ENCODE data around the gene PTPRD. TPM values are rescaled to one million over a fixed set of nuclear protein-coding genes. Genes with fewer than 3 reads are reported as not detected.

PTPRD gene
- total and polyA plus RNA-seq, 2 experiments from 2014 or later: 11.5 to 58.0 TPM

DNA sequence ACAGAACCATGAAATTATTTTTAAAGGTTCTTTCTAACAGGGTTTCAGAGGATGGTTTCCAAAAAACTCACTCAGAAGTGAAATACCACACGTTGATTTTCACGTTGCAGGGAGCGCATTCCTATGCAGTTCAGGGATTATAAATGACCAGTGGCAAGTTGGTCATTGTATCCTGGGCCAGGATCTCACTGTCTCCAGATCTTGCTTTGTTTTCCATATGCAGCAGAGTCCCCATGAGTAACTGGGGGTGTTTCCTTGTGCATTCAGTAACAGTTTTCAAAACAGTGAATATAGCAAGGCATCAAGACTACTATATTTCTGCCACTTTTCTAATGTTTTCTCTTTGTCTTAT is 1748.3 kb downstream of the PTPRD start:
- Histone ChIP-seq H3K4me1 (ENCODE audit: insufficient read depth) (0 out of 2 replicates have a peak, but pooled peaks cover 6% of the 10 kb centered on the region), H3F3A (replicated peaks; ENCODE audit: low read depth) (no peaks in the 10 kb centered on the region), H3K27me3 (ENCODE audit: insufficient read depth) (0 out of 2 replicates have a peak, but pooled peaks cover under 1% of the 10 kb centered on the region), H3K4me2 (no peak overlapping the region), H3K36me3 (ENCODE audit: insufficient read depth) (no peaks in the 10 kb centered on the region), H3K9me2 (ENCODE audit: insufficient read depth) (no peaks in the 10 kb centered on the region), H3K27ac (ENCODE audit: low read depth) (no peak overlapping the region), H3K79me2 (replicated peaks; ENCODE audit: insufficient read depth) (no peaks in the 10 kb centered on the region), H3K4me3 (no peak overlapping the region), H2AFZ (no peak overlapping the region), H4K20me1 (replicated peaks; ENCODE audit: insufficient read depth) (no peaks in the 10 kb centered on the region)
- Mint-ChIP-seq H3K9me3 (no peaks in the 10 kb centered on the region), H3K27ac (peak overlapping the region; percentile 35; the same call in 1 of the 2 replicates), H3K4me3 (no peak overlapping the region), H3K4me1 (peaks cover 22% of the 10 kb centered on the region), H3K27me3 (ENCODE audit: insufficient read depth, low read depth, poor library complexity) (no peaks in the 10 kb centered on the region), H3K36me3 (ENCODE audit: low read depth) (no peaks in the 10 kb centered on the region)
- peak; percentile 60 for ATAC-seq
- DNase-seq (ENCODE audit: low spot score): peak; percentile 19
- no peak for TF ChIP-seq CREB1 (CRISPR knock-in tag; IDR thresholded peaks at IDR 0.05; ENCODE audit: low read depth)
- no peak for TF ChIP-seq ZNF114 (CRISPR knock-in tag; IDR thresholded peaks at IDR 0.05)
- TF ChIP-seq, protein P1, sequence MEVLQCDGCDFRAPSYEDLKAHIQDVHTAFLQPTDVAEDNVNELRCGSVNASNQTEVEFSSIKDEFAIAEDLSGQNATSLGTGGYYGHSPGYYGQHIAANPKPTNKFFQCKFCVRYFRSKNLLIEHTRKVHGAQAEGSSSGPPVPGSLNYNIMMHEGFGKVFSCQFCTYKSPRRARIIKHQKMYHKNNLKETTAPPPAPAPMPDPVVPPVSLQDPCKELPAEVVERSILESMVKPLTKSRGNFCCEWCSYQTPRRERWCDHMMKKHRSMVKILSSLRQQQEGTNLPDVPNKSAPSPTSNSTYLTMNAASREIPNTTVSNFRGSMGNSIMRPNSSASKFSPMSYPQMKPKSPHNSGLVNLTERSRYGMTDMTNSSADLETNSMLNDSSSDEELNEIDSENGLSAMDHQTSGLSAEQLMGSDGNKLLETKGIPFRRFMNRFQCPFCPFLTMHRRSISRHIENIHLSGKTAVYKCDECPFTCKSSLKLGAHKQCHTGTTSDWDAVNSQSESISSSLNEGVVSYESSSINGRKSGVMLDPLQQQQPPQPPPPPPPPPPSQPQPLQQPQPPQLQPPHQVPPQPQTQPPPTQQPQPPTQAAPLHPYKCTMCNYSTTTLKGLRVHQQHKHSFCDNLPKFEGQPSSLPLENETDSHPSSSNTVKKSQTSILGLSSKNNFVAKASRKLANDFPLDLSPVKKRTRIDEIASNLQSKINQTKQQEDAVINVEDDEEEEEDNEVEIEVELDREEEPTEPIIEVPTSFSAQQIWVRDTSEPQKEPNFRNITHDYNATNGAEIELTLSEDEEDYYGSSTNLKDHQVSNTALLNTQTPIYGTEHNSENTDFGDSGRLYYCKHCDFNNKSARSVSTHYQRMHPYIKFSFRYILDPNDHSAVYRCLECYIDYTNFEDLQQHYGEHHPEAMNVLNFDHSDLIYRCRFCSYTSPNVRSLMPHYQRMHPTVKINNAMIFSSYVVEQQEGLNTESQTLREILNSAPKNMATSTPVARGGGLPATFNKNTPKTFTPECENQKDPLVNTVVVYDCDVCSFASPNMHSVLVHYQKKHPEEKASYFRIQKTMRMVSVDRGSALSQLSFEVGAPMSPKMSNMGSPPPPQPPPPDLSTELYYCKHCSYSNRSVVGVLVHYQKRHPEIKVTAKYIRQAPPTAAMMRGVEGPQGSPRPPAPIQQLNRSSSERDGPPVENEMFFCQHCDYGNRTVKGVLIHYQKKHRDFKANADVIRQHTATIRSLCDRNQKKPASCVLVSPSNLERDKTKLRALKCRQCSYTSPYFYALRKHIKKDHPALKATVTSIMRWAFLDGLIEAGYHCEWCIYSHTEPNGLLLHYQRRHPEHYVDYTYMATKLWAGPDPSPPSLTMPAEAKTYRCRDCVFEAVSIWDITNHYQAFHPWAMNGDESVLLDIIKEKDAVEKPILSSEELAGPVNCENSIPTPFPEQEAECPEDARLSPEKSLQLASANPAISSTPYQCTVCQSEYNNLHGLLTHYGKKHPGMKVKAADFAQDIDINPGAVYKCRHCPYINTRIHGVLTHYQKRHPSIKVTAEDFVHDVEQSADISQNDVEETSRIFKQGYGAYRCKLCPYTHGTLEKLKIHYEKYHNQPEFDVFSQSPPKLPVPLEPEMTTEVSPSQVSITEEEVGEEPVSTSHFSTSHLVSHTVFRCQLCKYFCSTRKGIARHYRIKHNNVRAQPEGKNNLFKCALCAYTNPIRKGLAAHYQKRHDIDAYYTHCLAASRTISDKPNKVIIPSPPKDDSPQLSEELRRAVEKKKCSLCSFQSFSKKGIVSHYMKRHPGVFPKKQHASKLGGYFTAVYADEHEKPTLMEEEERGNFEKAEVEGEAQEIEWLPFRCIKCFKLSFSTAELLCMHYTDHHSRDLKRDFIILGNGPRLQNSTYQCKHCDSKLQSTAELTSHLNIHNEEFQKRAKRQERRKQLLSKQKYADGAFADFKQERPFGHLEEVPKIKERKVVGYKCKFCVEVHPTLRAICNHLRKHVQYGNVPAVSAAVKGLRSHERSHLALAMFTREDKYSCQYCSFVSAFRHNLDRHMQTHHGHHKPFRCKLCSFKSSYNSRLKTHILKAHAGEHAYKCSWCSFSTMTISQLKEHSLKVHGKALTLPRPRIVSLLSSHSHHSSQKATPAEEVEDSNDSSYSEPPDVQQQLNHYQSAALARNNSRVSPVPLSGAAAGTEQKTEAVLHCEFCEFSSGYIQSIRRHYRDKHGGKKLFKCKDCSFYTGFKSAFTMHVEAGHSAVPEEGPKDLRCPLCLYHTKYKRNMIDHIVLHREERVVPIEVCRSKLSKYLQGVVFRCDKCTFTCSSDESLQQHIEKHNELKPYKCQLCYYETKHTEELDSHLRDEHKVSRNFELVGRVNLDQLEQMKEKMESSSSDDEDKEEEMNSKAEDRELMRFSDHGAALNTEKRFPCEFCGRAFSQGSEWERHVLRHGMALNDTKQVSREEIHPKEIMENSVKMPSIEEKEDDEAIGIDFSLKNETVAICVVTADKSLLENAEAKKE (CRISPR knock-in tag; IDR thresholded peaks at IDR 0.05): no peak
- TF ChIP-seq EZH2 (IDR thresholded peaks at IDR 0.05; ENCODE audit: low read depth, unreplicated experiment): no peak
- TF ChIP-seq, protein P2, sequence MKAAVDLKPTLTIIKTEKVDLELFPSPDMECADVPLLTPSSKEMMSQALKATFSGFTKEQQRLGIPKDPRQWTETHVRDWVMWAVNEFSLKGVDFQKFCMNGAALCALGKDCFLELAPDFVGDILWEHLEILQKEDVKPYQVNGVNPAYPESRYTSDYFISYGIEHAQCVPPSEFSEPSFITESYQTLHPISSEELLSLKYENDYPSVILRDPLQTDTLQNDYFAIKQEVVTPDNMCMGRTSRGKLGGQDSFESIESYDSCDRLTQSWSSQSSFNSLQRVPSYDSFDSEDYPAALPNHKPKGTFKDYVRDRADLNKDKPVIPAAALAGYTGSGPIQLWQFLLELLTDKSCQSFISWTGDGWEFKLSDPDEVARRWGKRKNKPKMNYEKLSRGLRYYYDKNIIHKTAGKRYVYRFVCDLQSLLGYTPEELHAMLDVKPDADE (IDR thresholded peaks at IDR 0.05): no peak
- TF ChIP-seq EZH2phosphoT487 (IDR thresholded peaks at IDR 0.05; ENCODE audit: unreplicated experiment): no peak
- TF ChIP-seq, protein P3, sequence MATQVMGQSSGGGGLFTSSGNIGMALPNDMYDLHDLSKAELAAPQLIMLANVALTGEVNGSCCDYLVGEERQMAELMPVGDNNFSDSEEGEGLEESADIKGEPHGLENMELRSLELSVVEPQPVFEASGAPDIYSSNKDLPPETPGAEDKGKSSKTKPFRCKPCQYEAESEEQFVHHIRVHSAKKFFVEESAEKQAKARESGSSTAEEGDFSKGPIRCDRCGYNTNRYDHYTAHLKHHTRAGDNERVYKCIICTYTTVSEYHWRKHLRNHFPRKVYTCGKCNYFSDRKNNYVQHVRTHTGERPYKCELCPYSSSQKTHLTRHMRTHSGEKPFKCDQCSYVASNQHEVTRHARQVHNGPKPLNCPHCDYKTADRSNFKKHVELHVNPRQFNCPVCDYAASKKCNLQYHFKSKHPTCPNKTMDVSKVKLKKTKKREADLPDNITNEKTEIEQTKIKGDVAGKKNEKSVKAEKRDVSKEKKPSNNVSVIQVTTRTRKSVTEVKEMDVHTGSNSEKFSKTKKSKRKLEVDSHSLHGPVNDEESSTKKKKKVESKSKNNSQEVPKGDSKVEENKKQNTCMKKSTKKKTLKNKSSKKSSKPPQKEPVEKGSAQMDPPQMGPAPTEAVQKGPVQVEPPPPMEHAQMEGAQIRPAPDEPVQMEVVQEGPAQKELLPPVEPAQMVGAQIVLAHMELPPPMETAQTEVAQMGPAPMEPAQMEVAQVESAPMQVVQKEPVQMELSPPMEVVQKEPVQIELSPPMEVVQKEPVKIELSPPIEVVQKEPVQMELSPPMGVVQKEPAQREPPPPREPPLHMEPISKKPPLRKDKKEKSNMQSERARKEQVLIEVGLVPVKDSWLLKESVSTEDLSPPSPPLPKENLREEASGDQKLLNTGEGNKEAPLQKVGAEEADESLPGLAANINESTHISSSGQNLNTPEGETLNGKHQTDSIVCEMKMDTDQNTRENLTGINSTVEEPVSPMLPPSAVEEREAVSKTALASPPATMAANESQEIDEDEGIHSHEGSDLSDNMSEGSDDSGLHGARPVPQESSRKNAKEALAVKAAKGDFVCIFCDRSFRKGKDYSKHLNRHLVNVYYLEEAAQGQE (IDR thresholded peaks at IDR 0.05; ENCODE audit: unreplicated experiment): no peak
- no peak for TF ChIP-seq ZNF331 (CRISPR knock-in tag; IDR thresholded peaks at IDR 0.05; ENCODE audit: low read depth)
- no peak for TF ChIP-seq POLR2AphosphoS5 (IDR thresholded peaks at IDR 0.05; ENCODE audit: low read depth)
- TF ChIP-seq STAT1 (IDR thresholded peaks at IDR 0.05; ENCODE audit: unreplicated experiment): no peak
- no peak for TF ChIP-seq JUNB (IDR thresholded peaks at IDR 0.05; ENCODE audit: unreplicated experiment)
- TF ChIP-seq, protein P4, sequence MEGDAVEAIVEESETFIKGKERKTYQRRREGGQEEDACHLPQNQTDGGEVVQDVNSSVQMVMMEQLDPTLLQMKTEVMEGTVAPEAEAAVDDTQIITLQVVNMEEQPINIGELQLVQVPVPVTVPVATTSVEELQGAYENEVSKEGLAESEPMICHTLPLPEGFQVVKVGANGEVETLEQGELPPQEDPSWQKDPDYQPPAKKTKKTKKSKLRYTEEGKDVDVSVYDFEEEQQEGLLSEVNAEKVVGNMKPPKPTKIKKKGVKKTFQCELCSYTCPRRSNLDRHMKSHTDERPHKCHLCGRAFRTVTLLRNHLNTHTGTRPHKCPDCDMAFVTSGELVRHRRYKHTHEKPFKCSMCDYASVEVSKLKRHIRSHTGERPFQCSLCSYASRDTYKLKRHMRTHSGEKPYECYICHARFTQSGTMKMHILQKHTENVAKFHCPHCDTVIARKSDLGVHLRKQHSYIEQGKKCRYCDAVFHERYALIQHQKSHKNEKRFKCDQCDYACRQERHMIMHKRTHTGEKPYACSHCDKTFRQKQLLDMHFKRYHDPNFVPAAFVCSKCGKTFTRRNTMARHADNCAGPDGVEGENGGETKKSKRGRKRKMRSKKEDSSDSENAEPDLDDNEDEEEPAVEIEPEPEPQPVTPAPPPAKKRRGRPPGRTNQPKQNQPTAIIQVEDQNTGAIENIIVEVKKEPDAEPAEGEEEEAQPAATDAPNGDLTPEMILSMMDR (conservative IDR thresholded peaks at IDR 0.05; ENCODE audit: low read depth in 2 of 2): no peak
- no peak for TF ChIP-seq NANOG (IDR thresholded peaks at IDR 0.05; ENCODE audit: borderline replicate concordance)
